NCI-H2107 (cell line): ENCODE data around the gene ITM2B.
"Not testable (repeated sequence)": the region's sequence is repeated elsewhere in the genome, so short reads cannot be mapped to it uniquely, and the experiment has no call there.

Experiments
- DNase-seq: peaks from one replicate; lab custom pipeline; 2025; lab: John Stamatoyannopoulos, UW

The ITM2B gene

DNA sequence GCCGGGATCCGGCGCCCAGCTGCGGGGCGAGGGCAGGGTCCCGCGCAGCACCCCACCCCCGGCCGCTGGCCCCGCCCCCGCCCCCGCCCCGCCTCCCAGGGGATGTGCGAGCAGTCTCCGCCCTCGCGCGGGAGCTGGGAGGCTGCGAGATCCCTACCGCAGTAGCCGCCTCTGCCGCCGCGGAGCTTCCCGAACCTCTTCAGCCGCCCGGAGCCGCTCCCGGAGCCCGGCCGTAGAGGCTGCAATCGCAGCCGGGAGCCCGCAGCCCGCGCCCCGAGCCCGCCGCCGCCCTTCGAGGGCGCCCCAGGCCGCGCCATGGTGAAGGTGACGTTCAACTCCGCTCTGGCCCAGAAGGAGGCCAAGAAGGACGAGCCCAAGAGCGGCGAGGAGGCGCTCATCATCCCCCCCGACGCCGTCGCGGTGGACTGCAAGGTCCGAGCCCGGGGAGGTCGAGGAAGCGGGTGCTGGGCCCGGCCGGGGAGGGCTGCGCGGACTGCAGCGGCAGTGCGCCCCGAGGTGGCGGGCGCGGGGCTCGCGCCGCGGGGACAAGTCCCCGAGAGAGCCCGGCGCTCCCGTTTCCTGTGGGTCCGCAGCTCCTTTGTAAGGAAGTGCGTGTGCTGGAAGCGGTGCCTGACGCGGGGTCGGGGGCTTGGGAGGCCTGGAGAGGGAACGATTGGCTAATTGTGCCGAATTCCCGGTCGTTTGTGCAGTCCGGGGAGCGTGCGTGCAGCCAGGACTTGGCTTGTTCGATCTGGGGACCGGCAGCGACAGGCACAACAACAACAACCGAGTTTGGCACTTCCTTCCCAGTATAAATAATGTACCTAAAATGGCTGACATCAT lies at the start of gene ITM2B:
Gene ITM2B, plus strand, starts transcription at position 161 of the 843 bp plus-strand sequence. Its CDS starts 155 bp downstream, at position 316.
- no peak for DNase-seq

DNA sequence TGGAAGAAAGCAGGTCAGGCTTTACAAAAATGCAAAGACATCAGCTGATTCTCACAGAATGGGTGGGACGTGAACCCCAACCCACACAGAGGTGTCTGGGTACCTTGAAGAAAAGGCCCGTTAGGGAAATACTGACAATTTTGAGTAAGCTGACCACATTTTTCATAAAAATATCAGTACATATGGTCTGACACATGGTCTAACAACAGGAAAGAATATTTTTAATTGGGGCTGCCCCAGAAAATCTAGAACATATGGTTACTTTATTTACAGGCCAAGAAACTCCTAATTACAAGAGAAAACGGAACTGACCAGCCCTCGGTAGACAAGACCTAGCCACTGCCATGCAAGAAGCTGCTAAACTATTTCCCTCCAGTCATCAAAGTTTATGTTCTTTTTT lies 48.7 kb upstream of the ITM2B start:
- DNase-seq, result no peak

DNA sequence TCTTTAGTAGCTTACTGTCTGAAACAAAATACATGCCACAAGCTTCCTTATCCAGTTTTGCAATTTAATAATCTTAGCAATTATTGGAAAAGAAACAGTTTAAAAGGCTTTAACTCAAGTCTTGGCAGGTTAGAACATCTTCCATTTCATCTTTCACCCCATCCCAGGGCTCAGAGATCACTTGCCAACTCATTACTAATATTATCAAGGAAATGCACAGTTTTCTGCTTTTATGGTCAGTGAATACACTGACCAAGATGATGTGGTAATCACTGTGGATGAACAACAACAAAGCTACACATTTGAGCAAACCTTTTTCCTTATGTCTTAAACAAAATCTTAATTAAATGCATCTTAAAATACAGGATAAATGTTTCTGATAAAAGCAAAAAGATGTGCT lies 48.0 kb upstream of the ITM2B start:
- no peak for DNase-seq

DNA sequence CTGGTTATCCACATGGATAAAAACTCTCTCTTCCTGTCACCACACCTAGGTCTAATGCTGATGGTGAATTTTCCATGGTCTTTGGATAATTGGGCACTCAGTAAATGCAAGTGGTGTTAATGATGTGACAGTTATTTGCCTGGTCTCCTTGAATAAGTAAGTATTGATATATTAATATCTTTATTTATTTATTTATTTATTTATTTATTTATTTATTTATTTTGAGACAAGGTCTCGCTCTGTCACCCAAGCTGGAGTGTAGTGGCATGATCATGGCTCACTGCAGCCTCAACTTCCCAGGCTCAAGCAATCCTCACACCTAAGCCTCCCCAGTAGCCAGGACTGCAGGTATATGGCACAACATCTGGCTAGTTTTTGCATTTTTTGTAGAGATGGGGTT lies 46.3 kb upstream of the ITM2B start:
- no peak for DNase-seq

DNA sequence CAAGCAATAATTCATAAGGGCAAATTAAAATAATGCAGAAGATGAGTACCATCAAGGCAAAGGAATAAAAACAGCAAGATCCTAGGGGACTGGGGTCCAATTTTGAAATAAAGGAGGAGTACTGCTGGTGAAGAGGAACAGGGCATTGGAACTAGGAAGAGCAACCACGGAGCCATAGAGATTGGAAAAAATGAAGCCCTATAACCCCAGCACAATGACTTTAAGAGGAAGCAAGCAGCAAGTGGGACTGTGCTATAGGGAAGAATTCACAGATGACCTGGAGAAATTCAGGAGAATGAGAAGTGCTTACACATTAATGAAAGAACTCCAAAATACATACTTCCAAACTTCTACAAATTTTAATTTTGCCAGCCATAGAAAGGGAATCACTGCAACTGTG lies 44.9 kb upstream of the ITM2B start:
- DNase-seq, result no peak

DNA sequence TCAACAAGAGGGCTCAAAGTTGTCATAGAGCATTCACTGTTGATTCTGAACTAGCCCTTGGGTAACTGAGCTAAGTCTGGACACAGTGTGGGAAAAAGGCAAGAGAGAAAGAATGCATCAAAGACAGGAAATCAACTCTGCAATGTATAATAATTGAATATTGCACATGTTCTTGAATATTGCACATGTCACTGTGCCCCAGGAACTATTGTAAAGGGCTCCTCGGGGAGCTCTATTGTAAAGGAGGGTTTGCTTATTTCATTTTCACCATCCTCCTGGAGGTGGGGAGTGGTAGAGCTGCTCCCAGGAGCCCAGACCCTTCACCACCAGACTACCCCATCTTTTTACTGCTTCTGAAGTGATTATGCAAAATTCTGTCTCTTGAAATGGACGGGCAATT lies 44.4 kb upstream of the ITM2B start:
- DNase-seq, result no peak

DNA sequence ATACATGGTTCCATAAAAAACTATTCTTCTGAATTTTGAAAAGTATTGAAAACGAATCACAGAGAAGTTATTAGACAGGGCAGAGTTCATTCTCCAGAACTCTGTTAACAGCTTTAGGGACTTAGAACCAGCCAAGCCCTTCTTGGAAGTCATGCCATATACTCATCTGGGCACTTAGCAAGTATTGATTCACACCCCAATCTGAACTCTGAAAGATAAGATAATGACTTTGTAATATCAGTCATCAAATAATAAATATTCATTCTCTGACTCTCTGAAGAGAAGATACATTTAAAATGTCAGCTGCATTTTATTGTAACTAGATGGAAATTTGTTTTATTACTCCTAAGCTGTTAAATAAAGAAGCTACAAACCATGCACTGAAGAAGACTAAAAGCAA lies 43.8 kb upstream of the ITM2B start:
- no peak for DNase-seq

DNA sequence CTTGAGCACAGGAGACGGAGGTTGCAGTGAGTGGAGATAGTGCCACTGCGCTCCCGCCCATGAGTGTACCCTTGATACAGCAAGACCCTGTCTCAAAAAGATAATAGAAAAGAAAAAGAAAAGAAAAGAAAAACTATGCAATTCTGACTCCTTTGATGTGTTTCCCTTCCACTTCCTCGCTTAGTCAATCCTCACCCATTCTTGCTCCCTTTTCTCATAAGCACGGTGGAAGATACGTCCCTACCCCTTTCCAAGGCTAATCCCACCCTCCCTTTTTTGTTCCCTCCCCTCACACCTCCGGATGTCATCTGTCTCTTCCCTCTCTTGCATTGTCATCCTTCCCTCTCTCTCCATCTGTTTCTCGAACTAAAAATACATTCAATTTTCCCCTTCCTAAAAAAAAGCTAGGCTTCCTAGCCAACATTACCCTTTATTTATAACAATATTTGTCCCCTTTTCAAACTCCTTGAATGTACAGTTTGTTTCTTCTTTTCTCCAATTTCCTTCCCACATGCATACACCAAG lies 40.5 kb upstream of the ITM2B start:
- DNase-seq, result no peak

DNA sequence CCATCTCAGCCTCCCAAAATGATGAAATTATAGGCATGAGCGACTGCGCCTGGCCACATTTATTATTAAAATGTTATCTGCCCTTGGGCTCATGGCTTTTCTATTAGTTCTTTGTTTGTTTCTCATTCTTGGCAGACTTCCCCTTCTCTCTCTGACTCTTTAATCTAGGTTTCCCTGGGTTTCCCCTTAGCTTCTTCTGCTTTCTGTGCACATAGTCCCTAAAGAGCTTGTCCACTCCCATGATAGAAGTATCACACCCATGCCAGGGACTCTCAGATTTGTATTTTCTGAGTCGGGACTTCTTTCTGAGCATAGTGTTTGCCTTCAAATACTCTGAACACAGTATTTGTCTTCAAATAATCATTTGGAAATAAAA lies 38.6 kb upstream of the ITM2B start:
- DNase-seq, result no peak

DNA sequence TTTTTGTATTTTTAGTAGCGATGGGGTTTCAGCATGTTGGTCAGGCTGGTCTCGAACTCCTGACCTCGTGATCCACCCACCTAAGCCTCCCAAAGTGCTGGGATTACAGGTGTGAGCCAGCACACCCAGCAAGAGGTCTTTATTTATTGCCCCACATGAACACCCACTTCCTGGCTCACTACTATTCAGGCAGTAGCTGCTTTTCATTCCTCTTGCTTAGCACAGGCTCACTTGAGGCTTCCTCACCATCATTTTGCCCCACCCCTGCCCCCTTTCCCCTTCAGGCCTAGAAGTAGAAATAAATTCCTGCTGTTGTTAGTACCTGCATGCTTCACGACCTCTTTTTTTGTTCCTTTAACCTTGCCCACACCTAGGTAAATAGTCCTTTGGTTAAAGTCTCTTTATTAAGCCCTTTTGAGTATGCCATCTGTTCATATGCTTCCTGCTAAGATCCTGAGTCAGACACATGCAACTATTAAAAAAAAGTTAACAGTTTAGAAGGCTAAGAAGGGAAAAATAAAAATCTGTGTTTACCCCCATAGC lies 33.5 kb upstream of the ITM2B start:
- DNase-seq, result no peak

DNA sequence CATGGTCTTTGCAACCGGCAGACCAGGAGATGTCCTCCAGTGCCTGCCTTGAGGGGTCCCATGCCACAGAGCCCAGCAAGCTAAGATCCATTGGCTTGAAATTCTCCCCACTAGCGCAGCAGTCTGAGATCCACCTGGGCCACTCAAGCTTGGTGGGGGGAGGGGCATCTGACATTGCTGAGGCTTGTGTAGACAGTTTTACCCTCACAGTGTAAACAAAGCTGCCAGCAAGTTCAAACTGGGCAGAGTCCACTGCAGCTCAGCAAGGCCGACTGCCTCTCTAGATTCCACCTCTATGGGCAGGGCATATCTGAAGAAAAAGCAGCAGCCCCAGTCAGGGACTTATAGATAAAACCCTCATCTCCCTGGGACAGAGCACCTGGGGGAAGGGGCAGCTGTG lies 32.0 kb upstream of the ITM2B start:
- DNase-seq, result no peak

DNA sequence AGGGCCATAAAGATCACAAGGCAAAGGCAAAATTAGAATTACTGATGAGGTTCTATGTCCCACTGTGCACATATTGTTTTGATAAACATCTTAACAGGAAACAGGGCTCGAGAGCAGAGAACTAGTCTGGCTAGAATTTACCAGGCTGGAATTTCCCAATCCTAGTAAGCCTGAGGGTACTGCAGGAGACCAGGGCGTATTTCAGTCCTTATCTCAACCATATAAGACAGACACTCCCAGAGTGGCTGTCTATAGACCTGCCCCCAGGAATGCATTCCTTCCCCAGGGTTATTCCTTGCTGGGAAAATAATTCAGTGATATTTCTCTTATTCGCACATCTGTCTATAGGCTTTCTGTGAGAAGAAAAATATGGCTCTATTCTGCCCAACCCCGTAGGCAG lies 25.8 kb upstream of the ITM2B start:
- not testable (repeated sequence) for DNase-seq

DNA sequence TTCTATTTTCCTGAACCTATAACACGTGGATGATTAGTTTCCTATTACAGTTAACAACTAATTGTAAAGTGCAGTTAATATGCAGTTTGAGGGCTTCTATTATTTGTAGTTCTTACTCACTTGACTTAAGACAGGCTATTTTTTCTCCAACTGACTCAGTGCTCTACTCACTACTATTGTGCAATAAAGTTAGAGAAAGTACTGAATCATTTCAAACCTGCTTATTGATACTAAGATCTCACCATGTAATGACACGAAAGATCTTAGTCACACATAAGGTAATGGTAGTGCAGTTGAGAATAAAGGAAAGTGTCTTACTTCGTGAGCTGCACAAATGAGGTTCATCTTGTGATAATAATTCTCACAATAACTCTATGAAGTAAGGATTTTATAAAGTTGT lies 22.8 kb upstream of the ITM2B start:
- DNase-seq, result no peak

DNA sequence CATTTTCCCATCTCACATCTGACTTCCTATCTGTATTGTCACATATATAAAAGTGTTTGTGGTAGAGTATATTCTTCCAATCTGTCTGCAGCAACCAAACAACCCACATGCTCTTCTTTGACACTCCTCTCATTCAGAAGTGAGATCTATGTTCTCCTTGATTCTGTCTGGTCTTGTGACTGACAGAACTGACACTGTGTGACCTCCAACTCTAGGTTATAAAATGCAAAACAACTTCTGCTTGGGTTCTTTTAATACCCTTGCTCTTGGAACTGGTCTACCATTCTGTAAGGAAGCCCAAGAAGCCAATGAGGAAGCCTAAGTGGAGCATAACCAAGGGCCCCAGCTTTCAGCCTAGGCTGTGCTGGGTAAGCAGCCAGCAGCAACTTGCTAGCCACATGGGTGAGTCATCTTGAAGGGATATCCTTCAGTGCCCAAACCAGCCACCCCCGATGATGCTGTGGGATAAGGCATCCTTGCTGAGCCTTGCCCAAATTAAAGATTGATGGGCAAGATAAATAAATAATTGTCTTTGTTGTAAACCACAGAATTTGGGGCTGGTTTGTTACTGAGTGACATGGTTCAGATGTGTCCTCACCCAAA lies 18.4 kb upstream of the ITM2B start:
- no peak for DNase-seq

DNA sequence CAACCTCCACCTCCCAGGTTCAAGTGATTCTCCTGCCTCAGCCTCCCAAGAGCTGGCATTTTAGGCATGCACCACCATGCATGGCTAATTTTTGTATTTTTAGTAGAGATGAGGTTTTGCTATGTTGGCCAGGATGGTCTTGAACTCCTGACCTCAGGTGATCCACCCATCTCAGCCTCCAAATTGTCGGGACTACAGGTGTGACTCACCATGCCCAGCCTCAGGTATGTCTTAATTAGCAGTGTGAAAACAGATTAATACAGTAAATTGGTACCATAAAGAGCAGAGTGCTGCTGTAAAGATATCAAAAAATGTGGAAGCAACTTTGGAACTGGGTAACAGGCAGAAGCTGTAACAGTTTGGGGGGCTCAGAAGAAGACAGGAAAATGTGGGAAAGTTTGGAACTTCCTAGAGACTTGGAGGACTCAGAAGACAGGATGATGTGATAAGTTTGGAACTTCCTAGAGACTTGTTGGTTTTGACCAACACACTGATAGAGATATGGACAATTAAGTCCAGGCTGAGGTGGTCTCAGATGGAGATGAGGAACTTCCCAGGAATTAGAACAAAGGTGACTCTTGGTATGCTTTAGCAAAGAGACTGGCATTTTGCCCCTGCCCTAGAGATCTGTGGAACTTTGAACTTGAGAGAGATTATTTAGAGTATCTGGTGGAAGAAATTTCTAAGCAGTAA lies 17.3 kb upstream of the ITM2B start:
- DNase-seq, result not testable (repeated sequence)

DNA sequence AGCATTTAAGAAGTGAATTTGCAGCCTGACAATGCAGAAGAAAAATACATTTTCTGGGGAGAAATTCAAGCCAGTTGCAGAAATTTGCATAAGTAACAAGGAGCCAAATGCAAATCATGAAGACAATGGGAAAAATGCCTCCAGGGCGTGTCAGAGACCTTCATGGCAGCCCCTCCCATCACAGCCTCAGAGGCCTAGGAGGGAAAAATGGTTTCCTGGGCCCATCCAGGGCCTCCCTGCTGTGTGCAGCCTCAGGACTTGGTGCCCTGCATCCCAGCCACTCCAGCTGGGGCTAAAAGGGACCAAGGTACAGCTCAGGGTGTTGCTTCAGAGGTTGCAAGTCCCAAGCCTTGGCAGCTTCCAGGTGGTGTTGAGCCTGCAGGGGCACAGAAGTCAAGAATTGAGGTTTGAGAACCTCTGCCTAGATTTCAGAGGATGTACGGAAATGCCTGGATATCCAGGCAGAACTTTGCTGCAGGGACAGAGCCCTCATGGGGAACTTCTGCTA lies 16.7 kb upstream of the ITM2B start:
- no peak for DNase-seq

DNA sequence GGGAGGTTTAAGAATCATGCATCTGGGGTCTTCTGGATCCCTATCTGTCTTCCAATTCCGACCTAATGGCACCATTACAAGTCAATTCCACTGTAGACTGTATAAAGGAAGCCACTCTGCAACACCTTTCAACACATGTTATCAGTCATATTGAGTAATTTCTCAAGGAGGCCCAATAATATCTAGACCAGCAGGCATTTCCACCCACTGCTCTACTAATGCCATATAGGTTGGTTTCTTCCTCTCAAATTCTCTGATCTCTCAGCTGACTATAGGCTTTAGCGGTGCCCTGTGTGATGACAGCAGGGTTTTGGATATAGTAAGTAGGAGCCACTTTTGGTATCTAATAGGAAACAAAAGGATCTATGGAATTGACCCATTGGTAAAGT lies 12.4 kb upstream of the ITM2B start:
- DNase-seq, result no peak

DNA sequence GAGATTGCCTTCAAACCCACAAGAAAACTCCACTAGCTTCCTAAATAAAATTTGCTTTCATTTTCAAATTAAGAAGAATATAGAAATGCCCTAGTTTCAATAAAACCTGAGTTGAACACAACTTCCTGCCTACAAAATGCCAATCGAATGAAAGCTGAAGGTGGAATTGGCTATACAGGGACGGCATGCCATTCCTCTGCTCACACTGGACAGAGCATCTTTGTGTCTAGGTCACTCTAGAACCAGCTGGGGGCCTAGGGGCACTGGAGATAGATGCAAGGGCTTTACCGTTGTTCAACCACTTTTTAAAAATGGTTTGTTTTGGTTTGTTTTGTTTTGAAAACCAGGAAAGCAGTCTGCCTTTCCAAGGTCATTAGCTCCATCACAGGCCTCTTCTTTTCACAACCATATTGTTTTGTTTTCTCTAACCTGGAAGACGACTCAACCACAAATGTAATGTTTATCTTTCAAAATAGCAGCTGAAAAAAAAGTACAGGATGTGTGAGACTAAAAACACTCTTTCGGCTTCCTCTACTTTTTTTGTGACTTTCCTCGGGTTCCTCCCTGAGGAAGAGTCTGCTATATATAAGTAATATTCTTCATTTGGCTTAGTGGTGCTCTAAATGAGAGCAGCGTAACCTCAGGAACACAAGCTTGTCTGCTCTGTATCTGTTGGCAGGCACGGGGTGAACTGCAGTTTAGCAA lies 11.9 kb upstream of the ITM2B start:
- no peak for DNase-seq

DNA sequence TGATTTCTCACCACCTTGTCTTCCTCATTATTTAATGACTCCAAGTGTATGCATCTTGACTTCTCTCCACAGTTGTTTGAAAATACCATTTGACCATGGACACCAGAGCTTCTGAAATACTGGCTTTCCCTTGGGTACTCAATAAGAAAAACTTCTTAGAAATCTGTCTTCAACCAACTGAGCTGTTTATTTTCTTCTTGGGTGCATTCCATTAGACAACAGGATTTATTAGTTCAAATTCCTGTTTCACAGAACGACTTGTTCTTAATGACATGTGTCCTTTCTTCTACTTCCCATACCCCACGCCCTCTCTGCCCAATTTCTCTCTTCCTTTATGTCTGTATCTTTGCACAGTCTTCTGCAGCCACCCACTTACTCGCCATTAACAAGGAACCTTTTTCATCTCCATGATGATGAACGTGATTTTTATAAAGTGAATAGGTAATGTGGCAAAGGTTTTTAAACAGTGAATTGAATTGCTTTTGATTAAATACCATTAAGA lies 11.3 kb upstream of the ITM2B start:
- no peak for DNase-seq

DNA sequence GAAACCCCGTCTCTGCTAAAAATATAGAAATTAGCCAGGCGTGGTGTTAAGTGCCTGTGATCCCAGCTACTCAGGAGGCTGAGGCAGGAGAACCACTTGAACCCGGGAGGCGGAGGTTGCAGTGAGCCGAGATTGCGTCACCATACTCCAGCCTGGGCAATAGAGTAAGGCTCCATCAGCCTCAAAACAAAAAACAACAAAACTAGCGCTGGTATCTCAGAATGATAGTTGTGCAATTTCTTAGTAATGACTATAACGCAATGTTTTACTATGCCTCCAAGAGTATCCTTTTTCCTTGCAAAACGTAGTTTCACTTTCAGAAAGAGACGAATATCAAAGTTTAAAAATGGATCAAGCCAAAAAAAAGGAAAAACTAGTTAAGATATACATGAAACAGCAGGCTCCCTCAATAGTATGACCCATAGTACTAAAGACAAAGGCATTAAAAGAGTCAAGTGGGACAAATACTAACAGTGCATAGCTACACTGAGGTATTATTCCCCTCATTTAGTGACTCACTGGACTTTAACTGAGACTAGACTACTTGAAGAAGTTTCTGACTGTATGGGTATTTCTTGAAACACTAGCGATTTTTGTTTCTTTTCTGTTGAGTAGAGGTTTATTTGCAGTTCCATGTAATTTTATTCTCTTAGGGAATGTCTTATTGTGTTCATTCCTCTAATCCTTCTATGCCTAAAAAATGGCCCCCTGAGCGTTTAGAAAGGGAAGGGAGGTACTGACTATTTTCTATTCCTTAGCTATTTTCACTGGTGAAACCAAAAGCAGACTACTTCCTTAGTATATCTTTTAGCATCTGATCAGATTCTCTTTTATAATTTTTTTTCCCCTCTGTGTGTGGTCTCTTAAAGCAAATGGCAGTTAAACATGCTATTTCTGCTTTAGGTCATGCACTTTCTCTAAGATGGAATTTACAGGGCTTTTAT lies 10.4 kb upstream of the ITM2B start:
- no peak for DNase-seq

DNA sequence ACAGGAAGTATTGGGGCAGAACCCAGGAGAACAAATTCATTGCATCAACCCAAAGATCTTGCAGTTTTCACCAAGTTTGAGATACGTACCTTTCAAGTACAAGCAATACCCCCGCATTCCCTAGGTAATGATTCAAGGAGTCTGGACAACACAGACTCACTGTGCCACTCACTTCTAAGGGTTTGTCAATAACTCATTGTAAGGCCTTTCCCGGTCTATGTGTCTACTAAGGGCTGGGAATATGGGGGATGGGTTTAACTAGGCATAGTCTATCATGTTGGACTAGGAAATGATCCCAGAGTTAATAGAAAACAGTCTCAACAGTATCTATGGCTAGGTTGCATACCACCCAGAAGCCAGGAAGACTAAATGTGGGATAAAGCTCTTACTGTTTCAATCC lies 8.3 kb upstream of the ITM2B start:
- DNase-seq, result no peak
